KG1 (cell line): Measurements from ENCODE around the gene TBC1D25.

Experiments used
- DNase-seq: peaks from one replicate; lab custom pipeline; 2025; lab: John Stamatoyannopoulos, UW

The TBC1D25 gene

GRCh38 chrX:48539345-48540027, at the start of gene TBC1D25:
TBC1D25 (plus strand) TSS chrX:48539714; CDS start chrX:48539798, 84 bp downstream.
- peak; percentile 87 for DNase-seq

GRCh38 chrX:48489892-48490291, 49.6 kb upstream of the TBC1D25 start:
- DNase-seq = no peak

- DNase-seq = no peak
Measured at GRCh38 chrX:48490661-48491060, 48.9 kb upstream of the TBC1D25 start.

- DNase-seq = no peak
Measured at GRCh38 chrX:48491809-48492208, 47.7 kb upstream of the TBC1D25 start.

GRCh38 chrX:48492293-48492910, 47.1 kb upstream of the TBC1D25 start:
- DNase-seq = no peak

- DNase-seq = no peak
Measured at GRCh38 chrX:48493890-48494364, 45.6 kb upstream of the TBC1D25 start.

- no peak for DNase-seq
Measured at GRCh38 chrX:48496660-48497059, 42.9 kb upstream of the TBC1D25 start.

- DNase-seq = no peak
Measured at GRCh38 chrX:48497871-48498270, 41.6 kb upstream of the TBC1D25 start.

GRCh38 chrX:48498374-48498809, 41.1 kb upstream of the TBC1D25 start:
- no peak for DNase-seq

- no peak for DNase-seq
Measured at GRCh38 chrX:48504261-48504660, 35.3 kb upstream of the TBC1D25 start.

- no peak for DNase-seq
Measured at GRCh38 chrX:48505481-48505880, 34.0 kb upstream of the TBC1D25 start.

GRCh38 chrX:48507246-48507645, 32.3 kb upstream of the TBC1D25 start:
- DNase-seq = no peak

- peak; percentile 24 for DNase-seq
Measured at GRCh38 chrX:48508400-48509244, 30.9 kb upstream of the TBC1D25 start, which contains the start of gene PORCN. PORCN (plus strand) TSS chrX:48508992; CDS start chrX:48509821, 829 bp downstream.

- no peak for DNase-seq
Measured at GRCh38 chrX:48509245-48509590, 30.3 kb upstream of the TBC1D25 start.

- no peak for DNase-seq
Measured at GRCh38 chrX:48509619-48510018, 29.9 kb upstream of the TBC1D25 start.

GRCh38 chrX:48511560-48511959, 28.0 kb upstream of the TBC1D25 start:
- DNase-seq = no peak

GRCh38 chrX:48512371-48512935, 27.1 kb upstream of the TBC1D25 start:
- DNase-seq = no peak

GRCh38 chrX:48513670-48514069, 25.8 kb upstream of the TBC1D25 start:
- no peak for DNase-seq

- DNase-seq = no peak
Measured at GRCh38 chrX:48514126-48514806, 25.2 kb upstream of the TBC1D25 start.

GRCh38 chrX:48514868-48515460, 24.6 kb upstream of the TBC1D25 start:
- DNase-seq = no peak

- no peak for DNase-seq
Measured at GRCh38 chrX:48515842-48516241, 23.7 kb upstream of the TBC1D25 start.
